NOMO-1 (cell line): ENCODE measurements around the gene EFCAB13.
"Not testable (repeated sequence)": the region's sequence is repeated elsewhere in the genome, so short reads cannot be mapped to it uniquely, and the experiment has no call there.

Source experiments
- DNase-seq, 2 experiments: peaks; one replicate each; lab custom pipeline; 2025; ENCODE audit not compliant: unreplicated experiment in 2 of 2; lab: John Stamatoyannopoulos, UW

The EFCAB13 gene

DNA sequence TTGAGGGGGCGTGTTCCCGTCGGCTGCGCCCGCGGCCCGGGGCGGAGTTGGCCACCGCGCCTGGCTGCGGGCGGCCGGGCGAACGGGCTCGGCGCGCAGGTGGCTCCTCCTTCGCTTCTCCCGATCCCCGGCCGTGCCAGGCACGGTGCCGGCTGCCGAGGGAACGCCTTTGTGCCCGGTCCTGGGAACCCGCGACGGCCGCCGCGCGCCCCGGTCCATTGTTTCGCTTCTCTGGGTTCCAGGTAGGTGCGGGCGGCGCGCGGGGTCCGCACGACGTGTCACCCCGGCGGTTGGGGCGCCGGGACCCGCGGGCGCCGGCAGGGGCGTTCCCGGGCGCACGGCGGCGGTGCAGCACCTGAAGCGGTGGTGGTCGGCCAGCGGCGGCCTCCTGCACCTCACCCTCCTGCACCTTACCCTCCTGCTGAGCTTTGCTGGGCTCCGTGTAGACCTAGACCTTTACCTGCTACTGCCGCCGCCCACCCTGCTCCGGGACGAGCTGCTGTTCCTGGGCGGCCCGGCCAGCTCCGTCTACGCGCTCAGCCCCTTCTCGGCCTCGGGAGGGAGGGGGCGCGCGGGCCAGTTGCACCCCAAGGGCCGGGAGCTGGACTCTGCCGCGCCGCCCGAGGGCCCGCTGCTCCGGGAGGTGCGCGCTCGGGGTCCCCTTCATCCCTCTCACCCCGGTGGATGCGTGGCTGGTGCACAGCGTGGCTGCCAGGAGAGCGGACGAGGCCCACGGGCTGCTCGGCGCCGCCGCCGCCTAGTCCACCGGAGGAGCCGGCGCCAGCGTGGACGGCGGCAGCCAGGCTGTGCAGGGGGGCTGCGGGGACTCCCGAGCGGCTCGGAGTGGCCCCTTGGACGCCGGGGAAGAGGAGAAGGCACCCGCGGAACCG, 99.9 kb downstream of the EFCAB13 start:
- no peak for DNase-seq

DNA sequence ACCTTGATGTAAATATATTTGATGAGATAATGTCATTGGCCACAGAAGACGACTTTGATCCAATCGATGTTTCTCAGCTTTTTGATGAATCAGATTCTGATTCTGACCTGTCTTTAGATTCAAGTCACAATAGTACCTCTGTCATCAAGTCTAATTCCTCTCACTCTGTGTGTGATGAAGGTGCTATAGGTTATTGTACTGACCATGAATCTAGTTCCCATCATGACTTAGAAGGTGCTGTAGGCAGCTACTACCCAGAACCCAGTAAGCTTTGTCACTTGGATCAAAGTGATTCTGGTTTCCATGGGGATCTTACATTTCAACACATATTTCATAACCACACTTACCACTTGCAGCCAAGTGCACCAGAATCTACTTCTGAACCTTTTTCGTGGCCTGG, 101.5 kb downstream of the EFCAB13 start:
- DNase-seq, result not testable (repeated sequence)

DNA sequence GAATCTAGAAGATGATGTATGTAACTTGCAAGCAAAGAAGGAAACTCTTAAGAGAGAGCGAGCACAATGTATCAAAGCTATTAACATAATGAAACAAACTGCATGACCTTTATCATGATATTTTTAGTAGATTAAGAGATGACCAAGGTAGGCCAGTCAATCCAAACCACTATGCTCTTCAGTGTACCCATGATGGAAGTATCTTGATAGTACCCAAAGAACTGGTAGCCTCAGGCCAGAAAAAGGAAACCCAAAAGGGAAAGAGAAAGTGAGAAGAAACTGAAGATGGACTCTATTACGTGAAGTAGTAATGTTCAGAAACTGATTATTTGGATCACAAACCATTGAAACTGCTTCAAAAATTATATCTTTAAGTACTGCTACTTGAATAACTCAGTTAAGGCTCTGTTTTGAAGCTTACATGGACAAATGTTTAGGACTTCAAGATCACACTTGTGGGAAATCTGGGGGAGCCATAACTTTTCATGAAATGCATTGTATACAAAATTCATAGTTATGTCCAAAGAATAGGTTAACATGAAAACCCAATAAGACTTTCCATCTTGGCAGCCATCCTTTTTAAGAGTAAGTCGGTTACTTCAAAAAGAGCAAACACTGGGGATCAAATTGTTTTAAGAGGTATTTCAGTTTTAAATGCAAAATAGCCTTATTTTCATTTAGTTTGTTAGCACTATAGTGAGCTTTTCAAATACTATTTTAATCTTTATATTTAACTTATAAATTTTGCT, 102.3 kb downstream of the EFCAB13 start:
- not testable (repeated sequence) for DNase-seq

DNA sequence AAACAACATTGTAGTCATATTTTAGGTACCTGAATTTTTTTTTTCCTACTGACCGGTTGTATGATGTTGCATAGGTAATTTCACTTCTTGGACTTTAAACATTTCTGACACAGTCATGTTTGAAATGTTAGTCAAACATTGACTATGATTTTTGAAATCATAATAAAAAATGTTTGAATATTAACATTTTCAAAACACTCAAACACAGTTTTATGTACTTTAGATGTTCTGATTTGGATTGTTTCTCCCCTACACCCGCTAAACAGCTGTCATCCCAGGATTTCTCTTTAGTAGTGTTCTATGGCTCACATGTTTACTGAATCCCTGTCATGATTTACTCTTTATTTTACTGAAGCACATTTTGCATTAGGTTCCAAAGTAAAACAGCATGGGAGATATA, 104.2 kb downstream of the EFCAB13 start:
- no peak for DNase-seq

DNA sequence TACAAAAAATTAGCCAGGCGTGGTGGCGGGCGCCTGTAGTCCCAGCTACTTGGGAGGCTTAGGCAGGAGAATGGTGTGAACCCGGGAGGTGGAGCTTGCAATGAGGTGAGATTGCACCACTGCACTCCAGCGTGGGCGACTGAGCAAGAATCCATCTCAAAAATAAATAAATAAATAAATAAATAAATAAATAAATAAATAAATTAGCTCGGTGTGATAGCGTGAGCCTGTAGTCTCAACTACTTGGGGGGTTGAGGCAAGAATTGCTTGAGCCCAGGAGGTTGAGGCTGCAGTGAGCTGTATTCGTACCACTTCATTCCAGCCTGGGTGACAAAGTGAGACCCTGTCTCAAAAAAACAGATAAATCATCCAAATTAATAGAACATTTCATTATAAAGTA, 108.5 kb downstream of the EFCAB13 start:
- DNase-seq, result not testable (repeated sequence)

DNA sequence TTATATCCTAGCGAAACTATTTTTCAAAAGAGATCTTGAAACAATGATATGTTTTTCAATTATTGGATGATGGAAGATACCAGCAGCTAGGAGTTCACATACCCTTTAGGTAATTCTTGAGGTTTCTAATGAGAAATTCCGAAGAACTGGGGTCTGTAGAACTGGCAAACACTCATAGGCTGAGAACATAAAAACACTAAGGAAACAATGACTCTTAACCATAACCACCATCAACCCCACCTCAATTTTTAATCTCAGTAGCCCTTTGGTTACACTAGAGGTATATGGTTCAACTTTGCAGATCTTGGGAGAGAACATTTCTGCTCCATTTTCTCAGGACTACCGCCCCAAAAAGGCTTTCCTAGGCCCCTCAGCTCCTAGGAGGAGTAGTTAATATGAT, 141.4 kb downstream of the EFCAB13 start:
- no peak for DNase-seq

DNA sequence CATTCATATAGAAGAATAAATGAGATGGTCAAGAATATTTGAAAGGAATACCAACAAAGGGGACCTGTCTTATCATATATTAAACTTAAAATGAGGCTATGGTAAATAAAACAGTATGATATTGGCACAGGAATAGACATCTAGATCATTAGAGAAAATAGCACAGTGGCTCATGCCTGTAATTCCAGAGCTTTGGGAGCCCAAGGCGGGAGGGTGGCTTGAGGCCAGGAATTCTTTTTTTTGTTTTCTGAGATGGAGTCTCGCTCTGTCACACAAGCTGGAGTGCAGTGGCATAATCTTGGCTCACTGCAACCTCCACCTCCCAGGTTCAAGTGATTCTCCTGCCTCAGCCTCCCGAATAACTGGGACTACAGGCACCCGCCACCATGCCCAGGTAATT, 143.2 kb downstream of the EFCAB13 start:
- DNase-seq, result not testable (repeated sequence)

DNA sequence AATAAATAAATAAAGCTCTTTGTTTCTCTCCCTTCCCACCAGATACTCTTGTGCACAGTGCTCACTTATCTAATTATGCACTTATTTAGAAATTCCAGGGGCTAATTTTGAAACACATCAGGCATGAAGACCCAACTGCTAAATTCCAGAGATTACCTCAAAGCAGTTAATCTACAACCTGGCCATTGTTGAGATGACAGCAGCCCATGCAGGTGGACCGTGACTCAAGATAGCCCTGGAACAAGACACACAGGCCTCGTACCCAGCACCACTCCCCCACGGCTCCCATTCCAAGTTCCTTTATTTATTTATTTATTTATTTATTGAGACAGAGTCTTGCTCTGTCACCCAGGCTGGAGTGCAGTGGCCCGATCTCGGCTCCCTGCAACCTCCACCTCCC, 147.1 kb downstream of the EFCAB13 start:
- DNase-seq, result no peak

DNA sequence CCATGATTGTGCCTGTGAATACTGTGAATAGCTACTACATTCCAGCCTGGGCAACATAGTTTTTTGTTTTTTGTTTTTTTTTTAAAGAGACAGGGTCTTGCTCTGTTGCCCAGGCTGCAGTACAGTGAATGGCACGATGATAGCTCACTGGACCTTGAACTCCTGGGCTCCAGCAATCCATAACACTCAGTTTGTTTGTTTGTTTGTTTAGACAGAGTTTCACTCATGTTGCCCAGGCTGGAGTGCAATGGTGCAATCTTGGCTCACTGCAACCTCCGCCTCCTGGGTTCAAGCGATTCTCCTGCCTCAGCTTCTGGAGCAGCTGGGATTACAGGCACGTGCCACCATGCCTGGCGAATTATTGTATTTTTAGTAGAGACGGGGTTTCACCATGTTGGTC, 148.3 kb downstream of the EFCAB13 start:
- not testable (repeated sequence) for DNase-seq
